ENCODE measurements around the gene GJD4.

GJD4 gene

GRCh38 chr10:35579116-35579515 is 26.0 kb upstream of the GJD4 start:
- DNase-seq (ENCODE audit: low read depth in 4 of 4, low spot score in 1 of 4) = no peak

GRCh38 chr10:35579726-35580422 is 25.3 kb upstream of the GJD4 start:
- no peak for DNase-seq (ENCODE audit: low read depth in 4 of 4, low spot score in 1 of 4)

- DNase-seq (ENCODE audit: low read depth in 4 of 4, low spot score in 1 of 4) = no peak
These were observed 24.7 kb upstream of the GJD4 start for GRCh38 chr10:35580423-35580770.

- no peak for DNase-seq (ENCODE audit: low read depth in 4 of 4, low spot score in 1 of 4)
These were observed 23.5 kb upstream of the GJD4 start for GRCh38 chr10:35581655-35582054.

- DNase-seq (ENCODE audit: low read depth in 4 of 4, low spot score in 1 of 4) = no peak
These were observed 20.2 kb upstream of the GJD4 start for GRCh38 chr10:35584946-35585345.

GRCh38 chr10:35585356-35585755 is 19.8 kb upstream of the GJD4 start:
- no peak for DNase-seq (ENCODE audit: low read depth in 4 of 4, low spot score in 1 of 4)

- no peak for DNase-seq (ENCODE audit: low read depth in 4 of 4, low spot score in 1 of 4)
These were observed 19.1 kb upstream of the GJD4 start for GRCh38 chr10:35585903-35586535.

GRCh38 chr10:35588836-35589235 is 16.3 kb upstream of the GJD4 start:
- no peak for DNase-seq (ENCODE audit: low read depth in 4 of 4, low spot score in 1 of 4)

GRCh38 chr10:35592441-35592840 is 12.7 kb upstream of the GJD4 start:
- DNase-seq (ENCODE audit: low read depth in 4 of 4, low spot score in 1 of 4) = no peak

- no peak for DNase-seq (ENCODE audit: low read depth in 4 of 4, low spot score in 1 of 4)
These were observed 10.7 kb upstream of the GJD4 start for GRCh38 chr10:35594115-35595079.

- DNase-seq (ENCODE audit: low read depth in 4 of 4, low spot score in 1 of 4) = no peak
These were observed 10.0 kb upstream of the GJD4 start for GRCh38 chr10:35595106-35595505.

GRCh38 chr10:35598379-35598778 is 6.8 kb upstream of the GJD4 start:
- DNase-seq (ENCODE audit: low read depth in 4 of 4, low spot score in 1 of 4) = no peak

- no peak for DNase-seq (ENCODE audit: low read depth in 4 of 4, low spot score in 1 of 4)
These were observed 4.9 kb upstream of the GJD4 start for GRCh38 chr10:35600193-35600592.

GRCh38 chr10:35606430-35606829 is 1.3 kb downstream of the GJD4 start:
- no peak for DNase-seq (ENCODE audit: low read depth in 4 of 4, low spot score in 1 of 4)

GRCh38 chr10:35607475-35608327 is 2.6 kb downstream of the GJD4 start:
- no peak for DNase-seq (ENCODE audit: low read depth in 4 of 4, low spot score in 1 of 4)

GRCh38 chr10:35608328-35608672 is 3.2 kb downstream of the GJD4 start:
- DNase-seq (ENCODE audit: low read depth in 4 of 4, low spot score in 1 of 4) = no peak

- DNase-seq (ENCODE audit: low read depth in 4 of 4, low spot score in 1 of 4) = no peak
These were observed 6.6 kb downstream of the GJD4 start for GRCh38 chr10:35611750-35612149.

- no peak for DNase-seq (ENCODE audit: low read depth in 4 of 4, low spot score in 1 of 4)
These were observed 7.4 kb downstream of the GJD4 start for GRCh38 chr10:35612385-35613106.

- no peak for DNase-seq (ENCODE audit: low read depth in 4 of 4, low spot score in 1 of 4)
These were observed 7.9 kb downstream of the GJD4 start for GRCh38 chr10:35613107-35613440.

GRCh38 chr10:35613597-35614226 is 8.6 kb downstream of the GJD4 start:
- no peak for DNase-seq (ENCODE audit: low read depth in 4 of 4, low spot score in 1 of 4)
